ENCODE results near the gene ASPRV1. TPM values are rescaled to one million over a fixed set of nuclear protein-coding genes. Genes with fewer than 3 reads are reported as not detected.

The ASPRV1 gene
- total RNA-seq (0.15 and 0.48 TPM in 2 replicates), polyA plus RNA-seq (0.19 and 0.22 TPM in 2 replicates), polyA minus RNA-seq (0.21 and 0.56 TPM in 2 replicates), Bru-seq, nascent RNA (not detected), BruChase-seq, experiment 1, labeled RNA remaining after a 6-hour chase (percentile 39 among the genes with signal in this experiment), BruChase-seq, experiment 2, labeled RNA remaining after a 2-hour chase (percentile 23 among the genes with signal in this experiment)
- polyA plus RNA-seq (2011; cell fraction: cytosol; rRNA removed), result 0.17 and 0.24 TPM in 2 replicates
- 0.43 and 0.76 TPM in 2 replicates for polyA plus RNA-seq (2011; cell fraction: nucleus; rRNA removed)
- 0.19 and 0.38 TPM in 2 replicates for polyA plus RNA-seq (2012)
- polyA minus RNA-seq (2011; cell fraction: cytosol; rRNA and poly(A)+ RNA removed), result not detected
- polyA minus RNA-seq (2011; cell fraction: nucleus; rRNA and poly(A)+ RNA removed), result not detected in 2 replicates
- long read RNA-seq, result 0 reads

DNA sequence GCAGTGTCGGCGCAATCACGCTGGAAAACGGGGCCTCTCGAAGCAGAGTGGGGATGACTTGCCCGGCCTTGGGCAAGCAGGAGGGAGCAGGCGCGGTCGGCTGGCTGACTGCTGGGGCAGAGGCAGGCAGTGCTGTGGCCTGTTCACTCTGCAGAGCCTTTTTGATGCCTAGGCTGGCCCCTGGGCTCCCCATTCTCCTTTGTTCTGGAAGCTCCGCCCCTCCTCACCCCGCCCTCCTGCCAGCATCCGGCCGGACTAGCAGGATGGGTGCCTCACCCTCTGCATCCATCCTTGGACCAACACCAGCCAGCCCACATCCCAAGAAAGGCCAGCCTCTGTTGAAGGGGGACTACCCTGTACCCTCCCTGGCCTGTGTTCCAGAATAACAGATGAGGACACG is at the start of gene ASPRV1:
TSS of gene ASPRV1 (minus strand) at position 136 of the 400 bp plus-strand sequence. CDS start 195 bp downstream, outside the sequence.
- DNase-seq (ENCODE audit: low read depth, low spot score), result no peak
- dilution Hi-C loops (cut with MboI; ENCODE audit: extremely low pct_ligation_motif_present, low sequenced_read_pairs) (no loop called here), intact Hi-C loops (cut with micrococcal nuclease) (no loop called here)
- Histone ChIP-seq H3K4me2 (ENCODE audit: insufficient read depth, low read length) (no peak within 1 kb of the TSS), H3K27me3 (ENCODE audit: control insufficient read depth in 2 of 2, insufficient read depth in 2 of 2, low read length in 2 of 2) (peaks cover 9 to 18% of the 10 kb centered on the region in 2 experiments), H3K79me2 (ENCODE audit: control insufficient read depth, insufficient read depth, low read length) (no peaks in the 10 kb centered on the region), H3K27ac (ENCODE audit: insufficient read depth, low read depth, low read length) (no peak within 1 kb of the TSS), H2AFZ (ENCODE audit: low read depth, low read length) (no peak within 1 kb of the TSS), H3K4me1 (ENCODE audit: control insufficient read depth, extremely low read depth, insufficient read depth, low read length) (no peaks in the 10 kb centered on the region), H3K9me1 (replicated peaks; ENCODE audit: control insufficient read depth, extremely low read depth, insufficient read depth, low read length) (no peaks in the 10 kb centered on the region), H4K20me1 (replicated peaks; ENCODE audit: control insufficient read depth, extremely low read depth, insufficient read depth, low read length) (no peaks in the 10 kb centered on the region), H3K9ac (replicated peaks; ENCODE audit: extremely low read depth, insufficient read depth, low read length) (no peak within 1 kb of the TSS), H3K36me3 (ENCODE audit: control insufficient read depth in 2 of 2, extremely low read depth in 1 of 2, insufficient read depth in 2 of 2, low read length in 2 of 2) (no peaks in the 10 kb centered on the region), H3K4me3 (replicated peaks in 1 of 3; ENCODE audit: insufficient read depth in 1 of 3, low read depth in 1 of 3, low read length in 3 of 3) (no peak within 1 kb of the TSS), H3K9me3 (replicated peaks; ENCODE audit: control insufficient read depth, insufficient read depth, low read length) (no peaks in the 10 kb centered on the region)
- TF ChIP-seq EZH2 (IDR thresholded peaks at IDR 0.05; ENCODE audit: borderline replicate concordance, low read depth, low read length, severe bottlenecking), result no peak
- TF ChIP-seq POLR2A (IDR thresholded peaks at IDR 0.05; ENCODE audit: low read depth, low read length), result no peak
- TF ChIP-seq FOS (IDR thresholded peaks at IDR 0.05; ENCODE audit: borderline replicate concordance, insufficient read depth, low read length), result no peak
- no peak for TF ChIP-seq GATA2 (IDR thresholded peaks at IDR 0.05; ENCODE audit: insufficient read depth, insufficient read length, low read depth, low read length)
- TF ChIP-seq, protein P1, sequence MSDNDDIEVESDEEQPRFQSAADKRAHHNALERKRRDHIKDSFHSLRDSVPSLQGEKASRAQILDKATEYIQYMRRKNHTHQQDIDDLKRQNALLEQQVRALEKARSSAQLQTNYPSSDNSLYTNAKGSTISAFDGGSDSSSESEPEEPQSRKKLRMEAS (IDR thresholded peaks at IDR 0.05; ENCODE audit: insufficient read depth, insufficient read length), result no peak
- TF ChIP-seq JUN (IDR thresholded peaks at IDR 0.05; ENCODE audit: borderline replicate concordance, insufficient read depth, insufficient read length, low read depth), result no peak
- TF ChIP-seq, protein P2, sequence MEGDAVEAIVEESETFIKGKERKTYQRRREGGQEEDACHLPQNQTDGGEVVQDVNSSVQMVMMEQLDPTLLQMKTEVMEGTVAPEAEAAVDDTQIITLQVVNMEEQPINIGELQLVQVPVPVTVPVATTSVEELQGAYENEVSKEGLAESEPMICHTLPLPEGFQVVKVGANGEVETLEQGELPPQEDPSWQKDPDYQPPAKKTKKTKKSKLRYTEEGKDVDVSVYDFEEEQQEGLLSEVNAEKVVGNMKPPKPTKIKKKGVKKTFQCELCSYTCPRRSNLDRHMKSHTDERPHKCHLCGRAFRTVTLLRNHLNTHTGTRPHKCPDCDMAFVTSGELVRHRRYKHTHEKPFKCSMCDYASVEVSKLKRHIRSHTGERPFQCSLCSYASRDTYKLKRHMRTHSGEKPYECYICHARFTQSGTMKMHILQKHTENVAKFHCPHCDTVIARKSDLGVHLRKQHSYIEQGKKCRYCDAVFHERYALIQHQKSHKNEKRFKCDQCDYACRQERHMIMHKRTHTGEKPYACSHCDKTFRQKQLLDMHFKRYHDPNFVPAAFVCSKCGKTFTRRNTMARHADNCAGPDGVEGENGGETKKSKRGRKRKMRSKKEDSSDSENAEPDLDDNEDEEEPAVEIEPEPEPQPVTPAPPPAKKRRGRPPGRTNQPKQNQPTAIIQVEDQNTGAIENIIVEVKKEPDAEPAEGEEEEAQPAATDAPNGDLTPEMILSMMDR (IDR thresholded peaks at IDR 0.05; ENCODE audit: extremely low read depth in 1 of 2, insufficient read depth in 1 of 2, low read depth in 1 of 2, low read length in 2 of 2), result no peak
- no peak for TF ChIP-seq MYC (IDR thresholded peaks at IDR 0.05; ENCODE audit: low read depth, low read length)
- TF ChIP-seq POLR2AphosphoS5 (IDR thresholded peaks at IDR 0.05; ENCODE audit: insufficient read depth, low read depth, low read length), result no peak
- no TSS peak for BruUV-seq (replicated peaks)
- ChIA-PET CTCF (no interaction called here), POLR2A (no interaction called here)
- FAIRE-seq, result no peak

Measured in endothelial cell of umbilical vein (primary cell).